HepG2 (cell line): ENCODE data around the gene SLC28A1. TPM values are rescaled to one million over a fixed set of nuclear protein-coding genes. Genes with fewer than 3 reads are reported as not detected.

Experiments
- ARID4A ChIP-seq: sonication (generic); formaldehyde crosslinking; IDR thresholded peaks from 2 replicates; pipeline ENCODE4 v1.5.0; 2020; ENCODE audit warnings: mild to moderate bottlenecking, missing genetic modification reagents, borderline replicate concordance
- CC2D1A ChIP-seq: sonication (generic); formaldehyde crosslinking; IDR thresholded peaks from 2 replicates; pipeline ENCODE4 v1.8.1; 2023; ENCODE audit warnings: mild to moderate bottlenecking, missing genetic modification reagents
- DDIT3 ChIP-seq: sonication (generic); formaldehyde crosslinking; IDR thresholded peaks from 2 replicates; pipeline ENCODE4 v1.4.0; 2020; ENCODE audit warnings: mild to moderate bottlenecking, missing genetic modification reagents
- DRAP1 ChIP-seq: IDR thresholded peaks from 2 replicates; pipeline ENCODE4 v1.6.1; 2016; ENCODE audit warnings: missing genetic modification reagents, missing compliant biosample characterization
- ETS1 ChIP-seq: sonication (generic); formaldehyde crosslinking; IDR thresholded peaks from 2 replicates; pipeline ENCODE4 v1.4.0; 2020; ENCODE audit warnings: missing genetic modification reagents
- GFI1 ChIP-seq: sonication (generic); formaldehyde crosslinking; IDR thresholded peaks from 2 replicates; pipeline ENCODE4 v1.5.0; 2020; ENCODE audit warnings: missing genetic modification reagents, mild to moderate bottlenecking, borderline replicate concordance
- MAFF ChIP-seq: IDR thresholded peaks from 2 replicates; pipeline ENCODE4 v1.6.1; 2011; ENCODE audit warnings: low read depth, low read length, improper control_type of control experiment
- MED1 ChIP-seq: sonication (generic); formaldehyde crosslinking; IDR thresholded peaks from 2 replicates; pipeline ENCODE4 v1.4.0; 2020; ENCODE audit warnings: missing genetic modification reagents
- MEF2D ChIP-seq: sonication (generic); formaldehyde crosslinking; IDR thresholded peaks from 2 replicates; pipeline ENCODE4 v1.5.1; 2020; ENCODE audit warnings: mild to moderate bottlenecking, missing genetic modification reagents
- MIER2 ChIP-seq: IDR thresholded peaks from 2 replicates; pipeline ENCODE4 v1.6.1; 2016; ENCODE audit warnings: missing biosample characterization, missing genetic modification reagents
- MLLT10 ChIP-seq: sonication (generic); formaldehyde crosslinking; IDR thresholded peaks from 2 replicates; pipeline ENCODE4 v1.4.0; 2020; ENCODE audit warnings: missing genetic modification reagents
- NFYB ChIP-seq: sonication (generic); formaldehyde crosslinking; IDR thresholded peaks from 2 replicates; pipeline ENCODE4 v1.4.0; 2020; ENCODE audit warnings: missing genetic modification reagents
- POLR2AphosphoS5 ChIP-seq: IDR thresholded peaks from 2 replicates; pipeline ENCODE4 v1.6.1; 2012; ENCODE audit warnings: low read depth, low read length
- SAP130 ChIP-seq: IDR thresholded peaks from 2 replicates; pipeline ENCODE4 v1.6.1; 2016; ENCODE audit warnings: low read depth
- SETDB1 ChIP-seq: sonication (generic); formaldehyde crosslinking; IDR thresholded peaks from 2 replicates; pipeline ENCODE4 v1.5.1; 2020; ENCODE audit warnings: missing genetic modification reagents, mild to moderate bottlenecking, borderline replicate concordance
- SMAD1 ChIP-seq: sonication (generic); formaldehyde crosslinking; IDR thresholded peaks from 2 replicates; pipeline ENCODE4 v1.4.0; 2020; ENCODE audit warnings: missing genetic modification reagents, low read depth, mild to moderate bottlenecking, borderline replicate concordance
- SOX5 ChIP-seq: IDR thresholded peaks from 2 replicates; pipeline ENCODE4 v1.6.1; 2016; ENCODE audit warnings: borderline replicate concordance
- SSRP1 ChIP-seq: IDR thresholded peaks from 2 replicates; pipeline ENCODE4 v1.6.1; 2016; ENCODE audit warnings: control low read depth
- THAP11 ChIP-seq: IDR thresholded peaks from 2 replicates; pipeline ENCODE4 v1.6.1; 2016; ENCODE audit warnings: missing biosample characterization, missing genetic modification reagents
- ZMYM4 ChIP-seq: sonication (generic); formaldehyde crosslinking; IDR thresholded peaks from 2 replicates; pipeline ENCODE4 v1.8.1; 2023; ENCODE audit warnings: mild to moderate bottlenecking, missing genetic modification reagents
- ZNF101 ChIP-seq: sonication (generic); formaldehyde crosslinking; IDR thresholded peaks from 2 replicates; pipeline ENCODE4 v1.4.0; 2020; ENCODE audit warnings: mild to moderate bottlenecking, low read depth, missing genetic modification reagents, borderline replicate concordance
- ZNF263 ChIP-seq: sonication (generic); formaldehyde crosslinking; IDR thresholded peaks from 2 replicates; pipeline ENCODE4 v1.4.0; 2020; ENCODE audit warnings: missing genetic modification reagents
- ZNF326 ChIP-seq: sonication (generic); formaldehyde crosslinking; IDR thresholded peaks from 2 replicates; pipeline ENCODE4 v1.4.0; 2020; ENCODE audit warnings: missing genetic modification reagents, borderline replicate concordance
- ZNF556 ChIP-seq: sonication (generic); formaldehyde crosslinking; IDR thresholded peaks from 2 replicates; pipeline ENCODE4 v1.4.0; 2020; ENCODE audit warnings: mild to moderate bottlenecking, missing genetic modification reagents, borderline replicate concordance
- polyA plus RNA-seq, 8 experiments: library from polyadenylated mRNA; depleted of rRNA in 3 of 8; stranded (reverse) in 7 of 8; unstranded in 1 of 8; fragments of >200 nt; fragmentation: Illumina TruSeq in 4 of 8; extraction: Trizol in 4 of 8; gene quantifications; 2 replicates each; pipeline versions ENCODE4 v1.2.1 to v1.2.3, GENCODE V29; 2011 to 2016; ENCODE audit warnings: low read depth in 4 of 8, missing spikeins in 1 of 8, mixed read lengths in 1 of 8; ENCODE audit not compliant: insufficient read depth in 1 of 8
- total RNA-seq, 5 experiments: library from RNA; depleted of rRNA; stranded (reverse); fragments of >200 nt; fragmentation: Illumina TruSeq; extraction: Trizol; gene quantifications; 2 replicates each; pipeline ENCODE4 v1.2.3, GENCODE V29; 2016; ENCODE audit warnings: low read depth in 1 of 5

Gene SLC28A1
- total and polyA plus RNA-seq, 2 of the 13 experiments (the other 11 are each of a cell fraction or from before 2014, with no cell fraction given): 0.31 to 5.8 TPM

- TF ChIP-seq MAFF (peak; percentile 62), DRAP1 (CRISPR knock-in tag) (peak; percentile 64), ETS1 (no peak), THAP11 (CRISPR knock-in tag) (no peak), NFYB (CRISPR knock-in tag) (peak; percentile 52; the same call in 1 of the 2 replicates), SOX5 (CRISPR knock-in tag) (peak; percentile 88), ZNF326 (CRISPR knock-in tag) (no peak), GFI1 (CRISPR knock-in tag) (no peak), MEF2D (CRISPR knock-in tag) (no peak; the same call in 1 of the 2 replicates), SMAD1 (CRISPR knock-in tag) (no peak), DDIT3 (no peak), MLLT10 (no peak), ZNF556 (peak; percentile 84; the same call in 1 of the 2 replicates), CC2D1A (no peak), SAP130 (CRISPR knock-in tag) (no peak), SETDB1 (CRISPR knock-in tag) (no peak), ZMYM4 (CRISPR knock-in tag) (no peak), SSRP1 (0 out of 2 replicates have a peak, but pooled peaks have one; percentile 18), POLR2AphosphoS5 (peak; percentile 55), MED1 (CRISPR knock-in tag) (peak; percentile 81), ZNF263 (CRISPR knock-in tag) (peak; percentile 35; the same call in 1 of the 2 replicates), ZNF101 (CRISPR knock-in tag) (no peak), ARID4A (no peak; the same call in 1 of the 2 replicates), MIER2 (CRISPR knock-in tag) (no peak)
Measured at GRCh38 chr15:84911879-84912660, 27.6 kb downstream of the SLC28A1 start (continued).
